ENCODE measurements around the gene TSPAN14.

- TF ChIP-seq CTCF (IDR thresholded peaks at IDR 0.05; ENCODE audit: low read depth, low read length), result no peak
- TF ChIP-seq POLR2A (IDR thresholded peaks at IDR 0.05; ENCODE audit: extremely low read depth, insufficient read length), result no peak
- no peak for TF ChIP-seq MAX (IDR thresholded peaks at IDR 0.05; ENCODE audit: low read depth, low read length)
Observed at GRCh38 chr10:80520661-80521470, 66.8 kb downstream of the TSPAN14 start.

Measured in NB4 (cell line).